MCF 10A (cell line): ENCODE data around the gene SEMA4D. TPM values are rescaled to one million over a fixed set of nuclear protein-coding genes. Genes with fewer than 3 reads are reported as not detected.

Experiments used
- BruUV-seq: library from RNA; stranded (reverse); fragments of 400-500 nt; replicated peaks from 2 replicates; lab custom pipeline; 2021; lab: Mats Ljungman, UMichigan
- CTCF ChIA-PET: fragments of 300-600 bp; sonication (Branson Sonifier 250); formaldehyde crosslinking; extraction: SDS; loops from one replicate; lab custom pipeline; 2021; ENCODE audit warnings: antibody characterized with exemption, inconsistent platforms; lab: Yijun Ruan, JAX
- POLR2A ChIA-PET: fragments of 300-600, 350-650 bp; sonication (Branson Sonifier 250); formaldehyde crosslinking; extraction: SDS; loops from one replicate; lab custom pipeline; 2020; ENCODE audit warnings: antibody characterized with exemption, inconsistent platforms; lab: Yijun Ruan, JAX
- DNase-seq: peaks from one replicate; pipeline ENCODE4 v3.0.0-alpha.2; 2018; ENCODE audit not compliant: unreplicated experiment
- H3K27ac Mint-ChIP-seq: one replicate; pipeline ENCODE4 v1.8.0; 2022; ENCODE audit warnings: mild to moderate bottlenecking, low read depth, mixed read lengths; ENCODE audit not compliant: unreplicated experiment
- H3K27me3 Mint-ChIP-seq: one replicate; pipeline ENCODE4 v1.8.0; 2022; ENCODE audit warnings: mixed read lengths; ENCODE audit not compliant: insufficient read depth, unreplicated experiment
- H3K36me3 Mint-ChIP-seq: one replicate; pipeline ENCODE4 v1.8.0; 2022; ENCODE audit warnings: mild to moderate bottlenecking, moderate library complexity, mixed read lengths; ENCODE audit not compliant: insufficient read depth, unreplicated experiment
- H3K4me1 Mint-ChIP-seq: one replicate; pipeline ENCODE4 v1.8.0; 2022; ENCODE audit warnings: mixed read lengths; ENCODE audit not compliant: insufficient read depth, unreplicated experiment
- H3K4me3 Mint-ChIP-seq: one replicate; pipeline ENCODE4 v1.8.0; 2022; ENCODE audit warnings: mild to moderate bottlenecking, moderate library complexity, mixed read lengths; ENCODE audit not compliant: unreplicated experiment
- H3K9me3 Mint-ChIP-seq: one replicate; pipeline ENCODE4 v1.8.0; 2022; ENCODE audit warnings: mixed read lengths; ENCODE audit not compliant: unreplicated experiment
- CTCF ChIP-seq: fragments of 200-600 bp; IDR thresholded peaks from one replicate; pipeline ENCODE4 v1.8.0; 2022; ENCODE audit warnings: antibody characterized with exemption, mild to moderate bottlenecking; ENCODE audit not compliant: unreplicated experiment
- intact Hi-C: fragments of 100-400 bp; cut with micrococcal nuclease; formaldehyde crosslinking; loops from 2 replicates; pipeline ENCODE4 v1.14.1; 2022
- total RNA-seq: library from RNA; stranded (reverse); gene quantifications from 2 replicates; pipeline ENCODE4 v1.2.3, GENCODE V29; 2022

SEMA4D gene
- total RNA-seq, 1 experiment from 2014 or later: 4.2 TPM

GRCh38 chr9:89356782-89357181 lies 141.1 kb downstream of the SEMA4D start:
- no peak for TF ChIP-seq CTCF
- no peak overlapping the region for H3K4me3 Mint-ChIP-seq

GRCh38 chr9:89354471-89354870 lies 143.4 kb downstream of the SEMA4D start:
- no TSS peak for BruUV-seq
- no peak for DNase-seq
- ChIA-PET CTCF (no interaction called here), POLR2A (no interaction called here)
- intact Hi-C loops: no loop called here
- Mint-ChIP-seq H3K27me3 (no peaks in the 10 kb centered on the region), H3K9me3 (no peaks in the 10 kb centered on the region), H3K4me3 (no peak overlapping the region), H3K36me3 (peaks cover 78% of the 10 kb centered on the region), H3K27ac (no peak overlapping the region), H3K4me1 (no peaks in the 10 kb centered on the region)
- no peak for TF ChIP-seq CTCF

More at GRCh38 chr9:89356782-89357181, 141.1 kb downstream of the SEMA4D start:
- ChIA-PET CTCF (no interaction called here), POLR2A (no interaction called here)
- Mint-ChIP-seq H3K27ac (no peak overlapping the region), H3K36me3 (peaks cover 79% of the 10 kb centered on the region), H3K9me3 (no peaks in the 10 kb centered on the region), H3K4me1 (no peaks in the 10 kb centered on the region), H3K27me3 (no peaks in the 10 kb centered on the region)
- BruUV-seq: no TSS peak
- intact Hi-C loops: no loop called here
- no peak for DNase-seq

GRCh38 chr9:89353989-89354388 lies 143.9 kb downstream of the SEMA4D start:
- no peak for TF ChIP-seq CTCF
- POLR2A ChIA-PET: no interaction called here
- intact Hi-C loops: no loop called here
- no peak overlapping the region for H3K4me3 Mint-ChIP-seq
- no peaks in the 10 kb centered on the region for H3K9me3 Mint-ChIP-seq
- H3K27ac Mint-ChIP-seq: no peak overlapping the region
- no peak for DNase-seq
- CTCF ChIA-PET: no interaction called here
- peaks cover 81% of the 10 kb centered on the region for H3K36me3 Mint-ChIP-seq
- BruUV-seq: no TSS peak
- no peaks in the 10 kb centered on the region for H3K27me3 Mint-ChIP-seq
- no peaks in the 10 kb centered on the region for H3K4me1 Mint-ChIP-seq

- ChIA-PET POLR2A (interaction anchor here (0.7 to 1.0 kb wide), 2 partner anchors 8 to 41 kb away, joined by 3 to 4 read pairs; no protein-coding TSS in a partner anchor), CTCF (interaction anchor here (0.6 kb wide), 1 partner anchor 747 kb away, joined by 3 read pairs; no protein-coding TSS in a partner anchor)
- no peak for TF ChIP-seq CTCF
- H3K27me3 Mint-ChIP-seq: no peaks in the 10 kb centered on the region
- DNase-seq: no peak
- intact Hi-C loops: no loop called here
- no peaks in the 10 kb centered on the region for H3K9me3 Mint-ChIP-seq
- BruUV-seq: no TSS peak
- H3K4me1 Mint-ChIP-seq: no peaks in the 10 kb centered on the region
- H3K36me3 Mint-ChIP-seq: peaks cover 84% of the 10 kb centered on the region
- no peak overlapping the region for H3K4me3 Mint-ChIP-seq
- H3K27ac Mint-ChIP-seq: no peak overlapping the region
Observed at GRCh38 chr9:89352874-89353649, 144.9 kb downstream of the SEMA4D start.
